ENCODE measurements around the gene DBET.
"Not testable (repeated sequence)": the region's sequence is repeated elsewhere in the genome, so short reads cannot be mapped to it uniquely, and the experiment has no call there.

DBET gene

DNA sequence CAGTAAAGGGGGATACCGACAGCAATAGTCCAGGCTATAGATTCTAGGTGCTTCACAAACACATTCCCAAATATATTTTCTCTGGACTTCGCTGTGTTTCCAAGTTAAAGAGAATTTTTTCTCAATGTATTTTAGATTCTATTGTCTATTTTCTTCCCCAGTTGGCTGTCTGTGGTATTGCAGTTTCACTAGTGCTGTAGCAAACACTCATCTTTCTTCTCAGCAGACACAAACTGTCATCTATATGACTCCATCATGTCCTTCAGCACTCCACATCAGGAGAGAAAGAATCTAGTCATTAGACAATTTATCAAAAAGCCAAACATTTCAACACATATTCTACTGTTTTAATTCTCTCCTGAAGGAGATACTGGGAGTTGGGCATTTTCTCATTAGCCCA lies at the start of gene DBET:
TSS of gene DBET (plus strand) at position 161 of the 400 bp plus-strand sequence.
- not testable (repeated sequence) for DNase-seq (ENCODE audit: low read depth)

DNA sequence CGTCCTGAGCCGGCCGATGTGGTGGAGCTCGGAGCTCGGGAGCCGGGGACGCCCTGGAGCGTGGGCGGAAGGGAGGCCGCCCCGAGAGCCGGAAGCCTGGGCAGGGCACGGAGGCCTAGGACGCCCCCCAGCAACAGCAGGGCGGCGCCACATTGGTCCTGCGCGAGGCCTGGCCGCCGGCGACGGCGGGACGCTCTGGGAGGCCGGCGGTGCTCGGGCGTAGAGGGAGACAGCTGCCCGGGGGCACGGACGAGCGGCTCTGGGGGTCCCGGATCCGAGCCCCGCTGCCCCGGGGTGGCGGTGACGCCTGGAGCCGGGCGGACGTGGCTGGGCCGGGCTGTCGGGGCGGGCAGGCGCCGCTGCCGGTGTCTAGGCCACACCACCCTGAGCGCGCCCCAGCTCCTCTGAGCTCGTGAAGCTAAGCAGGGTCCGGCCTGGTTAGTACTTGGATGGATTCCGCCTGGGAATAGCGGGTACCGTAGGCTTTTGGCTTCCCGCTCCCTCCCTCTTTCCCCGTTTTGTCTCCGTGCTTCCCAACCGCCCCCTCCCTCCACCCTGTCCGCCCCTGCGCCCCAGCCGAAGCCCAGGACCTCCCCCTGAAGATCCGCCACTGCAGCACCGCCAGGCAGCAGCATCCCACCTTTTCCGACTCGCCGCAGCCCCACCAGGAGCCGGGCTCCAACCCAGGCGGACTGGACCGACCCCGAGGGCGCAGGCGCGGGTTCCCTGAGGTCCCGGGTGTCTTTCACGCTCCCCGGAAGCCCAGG lies 49.3 kb upstream of the DBET start:
- no peak for DNase-seq (ENCODE audit: low read depth)

DNA sequence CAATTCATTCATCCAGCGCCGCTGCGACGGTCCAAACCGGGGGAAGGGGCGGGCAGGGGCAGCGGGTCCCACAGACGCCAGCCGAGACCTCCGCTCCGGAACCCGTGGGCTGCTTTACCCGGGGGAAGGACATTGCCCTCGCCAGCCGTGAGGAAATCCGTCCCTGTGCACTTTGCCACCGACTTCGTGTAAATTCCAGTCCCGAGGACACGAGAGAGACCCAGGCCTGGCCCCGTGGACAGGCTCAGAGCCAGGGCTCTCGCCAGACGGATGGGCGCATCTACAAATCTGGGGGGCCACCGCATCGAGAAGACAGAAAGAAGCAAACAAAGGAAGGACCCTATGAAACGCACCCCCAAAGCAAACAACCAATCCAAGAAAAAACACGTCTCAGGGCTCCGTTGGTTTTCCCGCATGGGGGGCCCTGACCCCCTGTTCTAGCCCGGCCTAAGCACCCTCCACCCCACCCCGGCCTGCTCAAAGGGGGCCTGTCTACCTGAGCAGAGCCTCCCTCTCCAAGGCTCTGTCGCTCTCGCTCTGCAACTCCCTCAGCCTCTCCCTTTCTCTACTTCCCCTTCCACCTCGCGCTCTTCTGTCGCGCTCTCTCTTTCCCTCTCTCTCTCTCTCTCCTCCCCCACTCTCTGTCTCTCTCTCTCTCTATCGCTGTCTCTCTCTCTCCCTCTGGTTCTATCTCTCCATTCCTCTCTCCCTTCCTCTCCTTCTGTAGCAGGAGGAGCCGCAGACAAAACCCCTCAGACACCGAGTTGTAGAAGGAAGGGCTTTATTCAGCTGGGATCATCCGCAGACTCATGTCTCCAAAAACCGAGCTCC lies 48.5 kb upstream of the DBET start:
- DNase-seq (ENCODE audit: low read depth): no peak

DNA sequence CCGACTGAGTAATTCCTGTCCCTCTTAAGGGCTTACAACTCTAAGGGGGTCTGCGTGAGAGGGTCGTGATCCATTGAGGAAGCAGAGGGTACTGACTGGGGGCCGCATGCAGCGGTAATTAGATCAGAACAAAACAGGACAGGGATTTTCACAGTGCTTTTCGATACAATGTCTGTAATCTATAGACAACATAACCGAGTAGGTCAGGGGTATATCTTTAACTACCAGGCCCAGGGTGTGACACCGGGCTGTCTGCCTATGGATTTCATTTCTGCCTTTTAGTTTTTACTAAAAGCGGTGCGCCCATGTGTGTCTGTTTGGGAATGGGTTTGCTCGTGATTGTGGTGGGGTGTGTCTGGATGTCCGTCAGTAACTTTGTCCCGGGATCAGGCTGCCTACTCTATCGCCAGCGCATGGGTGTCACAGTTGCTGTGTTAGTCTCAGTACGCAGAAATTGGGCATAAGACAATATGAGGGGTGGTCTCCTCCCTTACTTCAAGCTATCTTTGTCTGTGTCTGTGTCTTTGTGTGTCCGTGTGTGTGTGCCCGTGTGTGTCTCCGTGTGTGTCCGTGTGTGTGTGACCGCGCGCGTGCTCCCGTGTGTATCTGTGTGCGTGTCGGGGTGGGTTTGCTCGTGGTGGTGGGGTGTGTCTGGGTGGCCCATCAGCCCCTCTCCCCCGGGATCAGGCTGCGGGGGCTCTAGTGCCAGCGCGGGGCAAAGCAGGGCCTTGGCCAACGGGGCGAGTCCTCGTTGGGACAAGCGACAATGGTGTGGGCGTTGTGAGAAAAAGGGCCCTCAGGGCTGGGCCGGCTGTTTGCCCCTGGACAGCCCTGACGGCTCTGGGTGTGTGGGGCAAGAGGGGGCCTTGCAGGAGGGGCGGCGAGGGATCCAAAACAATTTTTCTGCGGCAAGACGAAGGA lies 47.7 kb upstream of the DBET start:
- no peak for DNase-seq (ENCODE audit: low read depth)

DNA sequence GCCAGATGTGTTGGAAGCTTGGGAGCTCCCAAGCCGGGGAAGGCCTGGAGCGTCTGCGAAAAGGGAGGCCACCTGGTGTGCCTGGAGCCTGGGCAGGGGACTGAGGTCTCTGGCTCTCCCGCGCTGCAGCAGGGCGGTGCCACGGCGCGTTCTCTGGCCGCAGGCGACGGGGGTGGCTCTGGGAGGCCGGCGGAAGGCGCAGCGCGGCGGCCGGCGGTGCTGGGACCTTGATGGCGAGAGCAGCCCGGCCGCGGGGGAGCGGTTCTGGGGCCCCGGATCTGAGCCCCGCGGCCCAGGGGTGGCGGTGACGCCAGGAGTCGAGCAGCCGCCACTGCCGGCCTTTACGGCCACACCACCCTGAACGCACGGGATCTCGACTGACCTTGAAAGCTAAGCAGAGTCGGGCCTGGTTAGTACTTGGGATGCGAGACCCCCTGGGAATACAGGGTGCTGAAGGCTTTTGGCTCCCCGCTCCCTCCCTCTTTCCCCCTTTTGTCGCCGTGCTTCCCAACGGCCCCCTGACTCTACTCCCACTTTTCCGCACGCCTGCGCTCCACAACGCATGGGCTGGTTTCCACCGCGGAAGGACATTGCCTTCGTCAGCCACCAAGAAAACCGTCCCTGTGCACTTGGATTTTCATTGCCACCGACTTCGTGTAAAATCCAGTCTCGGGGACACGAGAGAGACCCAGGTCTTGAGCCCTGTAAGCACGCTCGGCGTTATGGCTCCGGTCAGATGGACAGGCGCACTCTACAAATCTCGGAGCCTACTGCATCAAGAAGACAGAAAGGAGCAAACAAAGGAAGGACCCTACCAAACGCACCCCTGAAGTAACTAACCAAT lies 46.7 kb upstream of the DBET start:
- no peak for DNase-seq (ENCODE audit: low read depth)

DNA sequence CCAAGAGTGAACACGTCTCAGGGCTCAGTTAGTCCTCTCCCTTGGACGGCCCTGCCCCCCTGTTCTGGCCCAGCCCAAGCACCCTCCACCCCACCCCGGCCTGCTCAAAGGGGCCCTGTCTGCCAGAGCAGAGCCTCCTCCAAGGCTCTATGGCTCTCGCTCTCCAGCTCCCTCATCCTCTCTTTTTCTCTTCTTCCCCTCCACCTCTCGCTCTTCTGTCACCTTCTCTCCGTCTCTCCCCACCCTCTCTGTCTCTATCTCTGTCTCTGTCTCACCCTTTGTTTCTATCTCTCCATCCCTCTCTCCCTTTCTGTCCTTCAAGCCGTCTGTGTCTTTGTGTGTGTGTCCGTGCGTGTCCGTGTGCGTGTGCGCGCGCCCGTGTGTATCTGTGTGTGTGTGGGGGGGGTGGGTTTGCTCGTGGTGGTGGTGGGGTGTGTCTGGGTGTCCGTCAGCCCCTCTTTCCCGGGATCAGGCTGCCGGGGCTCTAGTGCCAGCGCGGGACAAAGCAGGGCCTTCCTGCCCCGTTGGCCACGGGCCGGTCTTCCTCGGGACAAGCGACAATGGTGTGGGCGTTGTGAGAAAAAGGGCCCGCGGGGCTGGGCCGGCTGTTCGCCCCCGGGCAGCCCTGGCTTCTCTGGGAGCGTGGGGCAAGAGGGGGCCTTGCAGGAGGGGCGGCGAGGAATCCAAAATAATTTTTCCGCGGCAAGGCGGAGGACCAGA lies 45.9 kb upstream of the DBET start:
- no peak for DNase-seq (ENCODE audit: low read depth)

DNA sequence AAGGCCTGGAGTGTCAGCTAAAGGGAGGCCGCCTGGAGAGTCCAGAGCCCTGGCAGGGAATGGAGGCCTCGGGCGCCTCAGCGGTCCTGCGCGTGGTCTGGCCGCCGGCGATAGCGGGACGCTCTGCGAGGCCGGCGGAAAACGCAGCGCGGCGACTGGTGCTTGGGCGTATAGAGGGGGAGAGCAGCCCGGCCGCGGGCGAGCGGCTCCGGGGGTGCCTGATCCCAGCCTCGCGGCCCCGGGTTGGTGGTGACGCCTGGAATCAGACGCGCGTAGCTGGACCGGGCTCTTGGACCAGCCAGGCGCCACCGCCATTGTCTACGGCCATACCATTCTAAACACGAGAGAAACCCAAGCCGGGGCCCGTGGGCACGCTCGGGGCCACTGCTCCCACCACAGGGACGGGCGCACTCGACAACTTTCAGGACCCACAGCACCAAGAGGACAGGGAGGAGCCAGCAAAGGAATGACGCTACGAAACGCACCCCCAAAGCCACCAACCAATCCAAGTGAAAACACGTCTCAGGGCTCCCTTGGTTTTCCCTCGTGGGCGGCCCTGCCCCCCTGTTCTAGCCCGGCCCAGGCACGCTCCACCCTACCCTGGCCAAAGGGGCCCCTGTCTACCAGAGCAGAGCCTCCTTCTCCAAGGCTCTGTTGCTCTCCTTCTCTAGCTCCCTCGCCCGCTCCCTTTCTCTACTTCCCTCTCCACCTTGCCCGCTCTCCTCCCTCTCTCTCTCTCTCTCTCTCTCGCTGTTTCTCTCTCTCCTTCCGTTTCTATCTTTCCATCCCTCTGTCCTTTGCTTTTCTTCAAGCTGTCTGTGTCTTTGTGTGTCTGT lies 45.1 kb upstream of the DBET start:
- no peak for DNase-seq (ENCODE audit: low read depth)

DNA sequence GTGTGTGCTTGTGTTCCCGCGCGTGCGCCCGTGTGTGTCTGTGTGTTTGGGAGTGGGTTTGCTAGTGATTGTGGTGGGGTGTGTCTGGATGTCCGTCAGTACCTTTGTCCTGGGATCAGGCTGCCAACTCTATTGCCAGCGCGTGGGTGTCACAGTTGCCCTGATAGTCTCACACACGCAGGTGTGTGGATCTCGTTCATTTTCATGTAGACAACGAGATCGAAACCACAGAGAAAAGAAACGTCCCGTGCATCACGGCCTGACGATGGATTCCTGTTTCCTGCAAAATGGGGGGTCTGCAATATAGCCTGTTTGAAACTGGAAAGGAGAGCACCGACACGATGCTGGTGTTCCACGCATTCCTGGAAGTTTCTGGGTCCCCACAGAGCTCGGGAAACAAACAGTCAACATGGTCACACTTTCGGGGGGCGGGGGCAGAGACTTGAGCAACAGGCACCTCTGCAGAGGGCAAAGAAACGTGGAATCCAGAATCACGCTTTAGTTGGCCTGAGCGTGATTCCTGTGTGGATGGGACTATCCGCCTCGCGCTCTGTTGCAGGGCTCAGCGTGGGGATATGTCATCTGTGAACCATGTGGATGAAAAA lies 44.3 kb upstream of the DBET start:
- not testable (repeated sequence) for DNase-seq (ENCODE audit: low read depth)

DNA sequence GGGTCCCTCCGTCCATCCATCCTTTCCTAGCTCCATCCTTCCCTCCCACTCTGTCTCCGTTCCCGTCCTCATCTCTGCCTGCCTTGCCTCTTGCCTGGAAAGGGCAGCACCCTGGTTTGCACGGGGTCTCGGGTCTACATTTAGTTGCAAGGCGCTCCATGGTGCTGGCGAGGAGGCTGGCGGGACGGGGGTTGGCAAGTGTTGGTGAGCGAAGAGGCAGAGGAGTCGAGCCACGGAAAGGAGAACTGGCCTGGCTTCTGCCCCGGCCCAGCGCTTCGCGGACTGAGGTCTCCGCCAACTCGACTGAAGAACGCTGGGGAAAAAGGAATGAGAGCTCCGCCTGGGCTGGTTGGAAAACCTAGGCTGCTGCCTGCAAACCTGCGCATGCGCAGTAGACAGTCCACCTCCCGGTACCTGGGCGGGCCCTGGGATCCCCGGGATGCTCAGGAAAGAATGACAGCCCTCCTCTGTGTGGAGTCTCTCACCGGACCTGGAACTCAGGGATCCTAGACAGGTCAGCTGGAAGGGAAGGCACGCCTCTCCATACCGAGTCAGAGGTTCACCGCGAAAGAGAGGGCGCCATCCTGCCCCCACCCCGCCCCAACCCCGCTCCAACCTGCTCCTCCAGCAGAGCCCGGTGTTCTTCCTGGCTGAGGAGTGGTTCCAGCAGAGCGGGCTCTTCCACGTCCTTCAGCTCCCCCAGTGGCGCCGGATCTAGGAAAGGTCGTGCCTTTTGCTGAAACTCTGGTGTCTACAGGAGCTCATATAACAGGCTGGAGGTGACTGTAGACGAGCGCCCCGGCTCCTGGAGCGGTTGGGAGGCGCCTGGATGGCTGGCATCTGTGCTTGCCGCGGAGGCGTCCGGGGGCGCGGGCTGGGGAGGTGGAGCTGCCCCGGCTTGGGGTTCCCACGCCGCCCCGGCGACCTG lies 43.2 kb upstream of the DBET start:
- DNase-seq (ENCODE audit: low read depth): no peak

DNA sequence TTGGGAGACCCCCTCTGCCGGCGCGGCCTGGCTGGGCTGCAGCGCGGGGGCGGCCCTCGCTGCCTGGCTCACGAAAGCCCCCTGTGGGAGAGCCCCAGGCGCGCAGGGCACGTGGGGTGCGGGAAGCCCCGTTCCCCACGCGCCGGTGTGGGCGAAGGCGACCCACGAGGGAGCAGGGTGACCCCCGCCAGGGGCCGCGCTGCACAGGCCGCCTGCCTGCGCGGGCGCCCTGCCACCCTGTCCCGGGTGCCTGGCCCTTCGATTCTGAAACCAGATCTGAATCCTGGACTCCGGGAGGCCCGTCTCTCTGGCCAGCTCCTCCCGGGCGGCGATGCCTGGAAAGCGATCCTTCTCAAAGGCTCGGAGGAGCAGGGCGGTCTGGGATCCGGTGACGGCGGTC lies 42.3 kb upstream of the DBET start:
- DNase-seq (ENCODE audit: low read depth): not testable (repeated sequence)

DNA sequence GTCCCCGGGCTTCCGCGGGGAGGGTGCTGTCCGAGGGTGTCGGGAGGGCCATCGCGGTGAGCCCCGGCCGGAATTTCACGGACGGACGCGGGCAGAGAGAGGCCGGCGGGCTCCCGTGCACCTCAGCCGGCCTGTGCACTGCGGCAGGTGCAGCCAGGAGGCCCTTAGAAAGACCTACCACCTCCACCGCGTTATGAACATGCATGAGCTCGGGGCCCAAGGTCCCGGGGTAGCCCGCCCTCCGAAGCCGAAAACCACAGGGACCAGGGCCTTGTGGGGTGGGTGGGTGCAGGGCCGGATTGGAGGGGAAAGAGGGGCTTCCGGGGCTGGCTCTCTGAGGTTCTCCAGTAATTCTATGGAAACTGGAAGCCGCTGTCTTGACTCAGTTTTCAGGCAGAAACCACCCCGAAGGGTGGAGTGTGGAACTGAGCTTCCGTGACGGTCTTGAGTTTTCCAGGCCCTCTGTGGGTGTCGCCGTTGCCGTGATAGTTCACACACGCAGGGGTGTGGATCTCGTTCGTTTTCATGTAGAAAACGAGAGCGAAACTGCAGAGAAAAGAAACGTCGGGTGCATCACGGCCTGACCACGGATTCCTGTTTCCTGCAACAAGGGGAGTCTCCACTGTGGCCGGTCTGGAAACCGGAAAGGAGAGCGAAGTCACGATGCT lies 41.6 kb upstream of the DBET start:
- DNase-seq (ENCODE audit: low read depth): not testable (repeated sequence)

DNA sequence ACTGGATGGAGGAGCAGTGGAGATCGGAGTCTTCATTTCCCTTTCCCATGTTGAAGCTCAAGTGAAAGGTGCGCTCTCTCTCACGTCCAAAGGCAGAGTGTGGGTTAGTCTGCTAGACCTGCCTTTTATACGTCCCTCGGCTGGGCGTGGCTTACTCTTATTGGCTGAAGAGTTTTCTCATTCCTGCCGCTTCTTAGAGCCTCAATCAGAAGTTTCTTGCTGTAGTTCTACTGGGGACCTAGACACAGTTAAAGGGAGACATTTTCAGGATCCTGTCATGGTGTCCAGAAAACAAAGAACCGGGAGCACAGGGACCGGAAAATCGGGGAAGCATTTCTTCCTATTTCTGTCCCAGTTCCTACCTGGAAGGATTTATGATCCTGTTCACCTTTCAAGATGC lies 37.1 kb upstream of the DBET start, which contains the start of gene FRG2:
TSS of gene FRG2 (minus strand) at position 101 of the 400 bp plus-strand sequence. CDS start at position 49, 52 bp downstream.
- not testable (repeated sequence) for DNase-seq (ENCODE audit: low read depth)

DNA sequence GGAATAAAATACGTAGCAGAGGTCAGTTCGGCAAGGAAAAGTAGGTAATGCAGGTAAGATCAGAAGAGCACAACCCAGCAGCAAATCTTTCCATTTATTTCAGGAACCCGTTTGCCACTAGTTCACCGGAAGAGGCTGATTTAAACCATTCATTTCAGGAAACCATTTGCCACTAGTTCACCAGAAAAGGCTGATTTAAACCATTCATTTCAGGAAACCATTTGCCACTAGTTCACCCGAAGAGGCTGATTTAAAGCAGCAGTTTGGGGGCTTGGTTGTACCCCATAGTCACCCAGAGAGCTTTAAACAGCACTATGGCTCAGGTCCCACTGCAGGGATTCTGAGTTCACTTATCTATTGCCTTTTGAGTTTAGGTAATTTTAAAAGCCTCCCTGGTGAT lies 33.0 kb upstream of the DBET start:
- DNase-seq (ENCODE audit: low read depth): not testable (repeated sequence)

DNA sequence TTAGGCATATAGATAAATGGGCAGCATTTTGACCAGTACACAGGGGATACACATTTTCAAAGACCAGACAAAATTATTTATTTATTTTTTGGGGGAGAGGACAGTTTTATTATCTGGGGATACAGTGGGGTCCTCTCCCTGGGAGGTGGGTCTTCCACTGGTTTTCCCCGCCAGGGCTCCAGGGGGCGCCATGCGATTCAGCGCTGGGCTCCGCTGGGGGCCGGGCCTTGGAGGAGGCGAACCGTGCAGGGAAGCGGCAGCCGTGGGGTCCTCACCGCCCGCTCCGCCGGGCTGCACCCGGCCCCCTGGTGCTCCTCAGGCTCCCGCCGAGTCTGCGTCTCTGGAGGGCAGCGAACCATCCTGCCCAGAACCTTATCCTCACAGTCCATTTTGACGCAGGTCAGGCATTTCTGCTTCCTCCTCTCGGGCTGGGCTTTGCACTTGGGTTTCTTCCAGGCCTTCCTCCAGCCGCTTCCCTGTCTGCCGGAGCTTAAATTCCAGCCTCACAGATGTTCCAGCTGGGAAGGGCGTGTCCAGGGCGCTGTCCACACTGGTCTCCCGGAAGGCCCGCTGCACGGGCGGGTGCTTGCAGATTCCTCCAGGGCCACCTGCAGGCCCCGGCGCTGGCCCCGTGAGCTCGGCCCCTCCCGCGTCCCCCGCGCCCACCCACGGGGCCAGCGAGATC lies 26.5 kb upstream of the DBET start:
- DNase-seq (ENCODE audit: low read depth): not testable (repeated sequence)

DNA sequence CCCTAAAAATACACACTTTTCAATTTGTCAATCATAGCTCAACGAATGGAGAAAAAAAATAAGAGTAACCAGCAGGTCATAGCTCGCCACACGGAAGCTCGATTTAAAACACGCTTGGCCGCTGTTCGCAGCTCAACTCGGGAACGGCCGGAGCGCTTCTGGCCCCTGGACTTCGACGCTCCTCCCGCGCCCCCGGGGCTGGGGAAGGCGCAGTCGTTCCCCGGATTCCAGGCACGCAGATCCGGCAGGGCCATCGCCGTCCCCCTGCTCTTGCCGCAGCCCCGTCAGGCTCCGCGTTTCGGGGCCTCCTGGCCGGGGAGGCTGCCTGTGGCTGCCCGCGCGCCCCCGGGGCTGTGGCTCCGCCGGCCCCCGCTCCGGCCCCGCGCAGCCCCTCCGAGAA lies 23.4 kb upstream of the DBET start:
- DNase-seq (ENCODE audit: low read depth): not testable (repeated sequence)

DNA sequence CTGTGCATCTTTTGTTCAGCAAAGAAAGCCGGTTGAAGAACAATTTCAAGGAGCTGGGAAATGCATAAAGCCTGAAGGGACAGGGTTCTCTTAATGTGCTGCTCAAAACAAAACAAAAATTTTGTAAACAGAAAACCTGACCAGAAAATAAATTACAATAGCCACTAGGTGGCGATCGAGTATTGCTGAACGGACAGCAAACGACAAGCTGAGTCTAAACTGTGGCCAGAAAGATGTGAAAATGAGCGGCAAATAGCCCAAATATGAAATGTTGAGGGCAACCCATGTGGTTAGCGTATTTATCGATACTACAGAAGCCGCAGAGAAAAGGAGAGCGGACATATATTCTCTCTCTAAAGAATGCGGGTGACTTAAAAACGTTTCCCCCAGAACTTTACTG lies 16.7 kb upstream of the DBET start:
- DNase-seq (ENCODE audit: low read depth): not testable (repeated sequence)
